Stimulated activated effector memory CD8-positive, alpha-beta T cell treated with anti-CD3 and anti-CD28 coated beads, Interleukin-12 subunit alpha, Interleukin-12 subunit beta, amount 100 ng/mL, for 72 hours (primary cell): ENCODE measurements around the gene PRELID1.
A peak's percentile ranks its signal among the peaks of the same experiment; 100 is the strongest.
"Not testable (repeated sequence)": the region's sequence is repeated elsewhere in the genome, so short reads cannot be mapped to it uniquely, and the experiment has no call there.

ENCODE experiments used
- ATAC-seq: fragments of 150-1000 bp; cut with Tn5 transposase; 2 replicates; pipeline ENCODE4 v1.10.0; 2021
- DNase-seq, 2 donors: peaks; one replicate each; pipeline ENCODE4 v3.0.0; 2021 to 2022; ENCODE audit warnings: low spot score in 2 of 2
- H3K27ac Mint-ChIP-seq: one replicate; pipeline ENCODE4 v1.8.0; 2022; ENCODE audit warnings: mild to moderate bottlenecking, mixed read lengths
- H3K36me3 Mint-ChIP-seq: one replicate; pipeline ENCODE4 v1.8.0; 2022; ENCODE audit warnings: mild to moderate bottlenecking, mixed read lengths
- H3K4me1 Mint-ChIP-seq: one replicate; pipeline ENCODE4 v1.8.0; 2022; ENCODE audit warnings: mixed read lengths
- H3K4me3 Mint-ChIP-seq: one replicate; pipeline ENCODE4 v1.8.0; 2022; ENCODE audit warnings: mild to moderate bottlenecking, mixed read lengths
- H3K9me3 Mint-ChIP-seq: one replicate; pipeline ENCODE4 v1.8.0; 2022; ENCODE audit warnings: mixed read lengths

Gene PRELID1, protein sequence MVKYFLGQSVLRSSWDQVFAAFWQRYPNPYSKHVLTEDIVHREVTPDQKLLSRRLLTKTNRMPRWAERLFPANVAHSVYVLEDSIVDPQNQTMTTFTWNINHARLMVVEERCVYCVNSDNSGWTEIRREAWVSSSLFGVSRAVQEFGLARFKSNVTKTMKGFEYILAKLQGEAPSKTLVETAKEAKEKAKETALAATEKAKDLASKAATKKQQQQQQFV

GRCh38 chr5:177303121-177303924, at the start of gene PRELID1, which contains the start of gene RAB24:
Gene PRELID1 (plus strand): TSS chr5:177303799. CDS start chr5:177303986, 187 bp downstream.
Gene RAB24 (minus strand): TSS chr5:177303719. CDS start chr5:177303288, 431 bp downstream.
- DNase-seq (peak; percentile 91 to 97), ATAC-seq (peak; percentile 87)
- no peaks in the 10 kb centered on the region for H3K9me3 Mint-ChIP-seq
- peaks cover 73% of the 10 kb centered on the region for H3K4me1 Mint-ChIP-seq
- H3K4me3 Mint-ChIP-seq = peak within 1 kb of the TSS; percentile 90
- peaks cover 80% of the 10 kb centered on the region for H3K36me3 Mint-ChIP-seq
- H3K27ac Mint-ChIP-seq = peak within 1 kb of the TSS; percentile 86

- Mint-ChIP-seq H3K9me3 (no peaks in the 10 kb centered on the region), H3K4me3 (no peak overlapping the region), H3K4me1 (no peaks in the 10 kb centered on the region), H3K27ac (peak overlapping the region; percentile 84), H3K36me3 (peaks cover 100% of the 10 kb centered on the region)
- DNase-seq = no peak
- ATAC-seq = no peak
Measured at GRCh38 chr5:177256296-177256695, 47.3 kb upstream of the PRELID1 start.

DNA sequence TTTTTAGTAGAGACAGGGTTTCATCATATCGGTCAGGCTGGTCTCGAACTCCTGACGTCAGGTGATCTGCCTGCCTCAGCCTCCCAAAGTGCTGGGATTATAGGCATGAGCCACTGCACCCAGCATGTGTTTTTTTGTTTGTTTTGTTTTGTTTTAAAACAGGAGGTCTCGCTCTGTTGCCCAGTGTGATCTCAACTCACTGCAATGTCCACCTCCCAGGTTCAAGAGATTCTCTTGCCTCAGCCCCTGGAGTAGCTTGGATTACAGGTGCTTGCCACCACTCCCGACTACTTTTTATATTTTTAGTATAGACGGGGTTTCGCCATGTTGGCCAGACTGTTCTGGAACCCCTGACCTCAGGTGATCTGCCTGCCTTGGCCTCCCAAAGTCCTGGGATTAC, 44.9 kb upstream of the PRELID1 start:
- H3K4me1 Mint-ChIP-seq, DNase-seq, H3K9me3 Mint-ChIP-seq, H3K4me3 Mint-ChIP-seq, ATAC-seq: not testable (repeated sequence)
- Mint-ChIP-seq H3K36me3 (peaks cover 100% of the 10 kb centered on the region), H3K27ac (peak overlapping the region; percentile 72)

DNA sequence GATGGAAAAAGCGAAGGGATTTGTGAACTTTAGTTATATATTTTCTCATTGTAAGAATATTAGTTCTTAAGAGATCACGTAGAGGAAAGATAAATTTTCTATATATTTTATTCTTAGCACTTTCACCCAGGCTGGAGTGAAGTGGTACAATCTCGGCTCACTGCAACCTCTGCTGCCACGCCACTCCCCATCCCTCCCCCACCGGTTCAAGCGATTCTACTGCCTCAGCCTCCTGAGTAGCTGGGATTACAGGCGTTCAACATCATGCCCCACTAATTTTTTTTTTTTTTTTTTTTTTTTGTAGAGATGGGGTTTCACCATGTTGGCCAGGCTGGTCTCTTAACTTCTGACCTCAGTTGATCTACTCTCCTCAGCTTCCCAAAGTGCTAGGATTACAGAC, 42.6 kb upstream of the PRELID1 start:
- H3K4me3 Mint-ChIP-seq = no peak overlapping the region
- peaks cover 100% of the 10 kb centered on the region for H3K36me3 Mint-ChIP-seq
- no peak for DNase-seq
- no peaks in the 10 kb centered on the region for H3K4me1 Mint-ChIP-seq
- ATAC-seq = no peak
- no peak overlapping the region for H3K27ac Mint-ChIP-seq
- no peaks in the 10 kb centered on the region for H3K9me3 Mint-ChIP-seq

DNA sequence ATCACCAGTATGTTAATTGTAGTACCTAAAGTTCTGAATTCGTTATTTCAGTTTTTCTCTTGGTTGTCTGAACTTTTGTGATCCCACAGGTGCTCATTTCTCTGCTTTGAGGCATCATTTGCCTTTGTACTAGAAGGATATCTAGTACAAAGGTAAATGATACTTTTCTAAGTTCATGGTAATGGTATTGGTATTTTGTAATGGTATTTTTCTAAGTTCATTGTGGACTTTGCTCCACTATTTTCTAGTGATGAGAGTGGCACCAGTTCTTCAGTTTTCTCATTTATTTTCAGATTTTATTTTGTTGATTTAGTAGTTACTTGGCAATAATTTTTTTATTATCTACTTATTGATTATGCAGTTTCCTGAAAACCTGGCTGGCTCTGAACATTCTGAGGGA, 42.1 kb upstream of the PRELID1 start:
- no peak overlapping the region for H3K4me3 Mint-ChIP-seq
- peak overlapping the region; percentile 49 for H3K27ac Mint-ChIP-seq
- H3K4me1 Mint-ChIP-seq = no peaks in the 10 kb centered on the region
- peaks cover 100% of the 10 kb centered on the region for H3K36me3 Mint-ChIP-seq
- no peaks in the 10 kb centered on the region for H3K9me3 Mint-ChIP-seq
- DNase-seq = no peak
- no peak for ATAC-seq

DNA sequence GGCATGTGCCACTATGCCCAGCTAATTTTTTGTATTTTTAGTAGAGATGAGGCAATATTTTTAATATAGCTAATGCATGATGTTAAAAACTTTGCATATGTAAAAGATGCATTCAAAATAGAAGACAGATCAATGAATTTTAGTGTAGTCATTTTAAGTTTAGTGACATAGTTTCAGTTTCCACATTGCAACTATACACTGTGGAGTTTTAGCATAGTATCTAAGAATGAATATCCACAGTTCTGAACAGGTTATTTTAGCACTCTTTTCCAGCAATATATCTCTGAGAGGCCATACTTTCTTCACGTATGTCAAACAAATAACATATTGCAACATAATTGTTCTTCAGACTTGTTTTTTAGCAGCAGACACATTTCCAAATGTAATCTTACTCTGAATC, 39.4 kb upstream of the PRELID1 start:
- Mint-ChIP-seq H3K27ac (no peak overlapping the region), H3K4me3 (no peak overlapping the region), H3K9me3 (no peaks in the 10 kb centered on the region), H3K4me1 (no peaks in the 10 kb centered on the region), H3K36me3 (peaks cover 100% of the 10 kb centered on the region)
- ATAC-seq (no peak), DNase-seq (no peak)

- Mint-ChIP-seq H3K9me3 (no peaks in the 10 kb centered on the region), H3K4me1 (no peaks in the 10 kb centered on the region), H3K4me3 (no peak overlapping the region), H3K36me3 (peaks cover 100% of the 10 kb centered on the region), H3K27ac (no peak overlapping the region)
- no peak for DNase-seq
- no peak for ATAC-seq
Measured at GRCh38 chr5:177265395-177265794, 38.2 kb upstream of the PRELID1 start.

- Mint-ChIP-seq H3K36me3 (peaks cover 95% of the 10 kb centered on the region), H3K4me3 (no peak overlapping the region), H3K4me1 (no peaks in the 10 kb centered on the region), H3K9me3 (no peaks in the 10 kb centered on the region), H3K27ac (peak overlapping the region; percentile 17)
- DNase-seq (no peak), ATAC-seq (no peak)
Measured at GRCh38 chr5:177269232-177269895, 34.2 kb upstream of the PRELID1 start.

GRCh38 chr5:177269976-177270375, 33.6 kb upstream of the PRELID1 start:
- Mint-ChIP-seq H3K4me3 (no peak overlapping the region), H3K27ac (peak overlapping the region; percentile 17), H3K4me1 (no peaks in the 10 kb centered on the region), H3K9me3 (no peaks in the 10 kb centered on the region), H3K36me3 (peaks cover 95% of the 10 kb centered on the region)
- DNase-seq (no peak), ATAC-seq (no peak)

DNA sequence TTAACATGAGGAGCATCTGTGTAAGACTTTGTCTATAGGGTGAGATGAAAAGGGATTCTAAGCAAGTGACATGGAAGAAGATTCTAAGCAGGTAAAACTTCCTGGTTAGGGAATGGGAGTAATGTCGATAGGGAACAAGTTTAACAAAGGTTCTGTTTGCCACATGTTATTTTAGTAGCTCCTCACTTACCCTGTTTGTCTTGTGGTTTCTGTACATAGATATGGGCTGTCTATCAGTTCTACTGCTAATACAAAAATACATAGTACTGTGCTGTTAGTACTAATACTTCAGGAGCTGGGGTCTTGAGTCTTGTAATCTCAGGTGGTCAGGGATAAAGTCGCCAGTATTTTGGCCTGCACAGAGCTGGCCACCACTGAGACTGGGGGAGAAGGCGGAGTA, 32.9 kb upstream of the PRELID1 start:
- Mint-ChIP-seq H3K4me1 (no peaks in the 10 kb centered on the region), H3K9me3 (no peaks in the 10 kb centered on the region), H3K36me3 (peaks cover 95% of the 10 kb centered on the region), H3K27ac (peak overlapping the region; percentile 17), H3K4me3 (no peak overlapping the region)
- DNase-seq (no peak), ATAC-seq (no peak)

GRCh38 chr5:177271113-177271512, 32.5 kb upstream of the PRELID1 start:
- H3K27ac Mint-ChIP-seq = no peak overlapping the region
- H3K36me3 Mint-ChIP-seq = peaks cover 95% of the 10 kb centered on the region
- no peak for ATAC-seq
- H3K9me3 Mint-ChIP-seq = no peaks in the 10 kb centered on the region
- no peak overlapping the region for H3K4me3 Mint-ChIP-seq
- DNase-seq = no peak
- no peaks in the 10 kb centered on the region for H3K4me1 Mint-ChIP-seq

- H3K36me3 Mint-ChIP-seq = peaks cover 97% of the 10 kb centered on the region
Measured at GRCh38 chr5:177275883-177276282, 27.7 kb upstream of the PRELID1 start.

GRCh38 chr5:177276886-177277285, 26.7 kb upstream of the PRELID1 start:
- Mint-ChIP-seq H3K9me3 (no peaks in the 10 kb centered on the region), H3K36me3 (peaks cover 100% of the 10 kb centered on the region), H3K4me3 (no peak overlapping the region), H3K27ac (peak overlapping the region; percentile 90), H3K4me1 (peaks cover 6% of the 10 kb centered on the region)
- DNase-seq = no peak
- ATAC-seq = peak; percentile 51

More at GRCh38 chr5:177275883-177276282, 27.7 kb upstream of the PRELID1 start:
- DNase-seq (no peak), ATAC-seq (no peak)
- peaks cover 6% of the 10 kb centered on the region for H3K4me1 Mint-ChIP-seq
- H3K27ac Mint-ChIP-seq = peak overlapping the region; percentile 37
- no peak overlapping the region for H3K4me3 Mint-ChIP-seq
- no peaks in the 10 kb centered on the region for H3K9me3 Mint-ChIP-seq

- Mint-ChIP-seq H3K36me3 (peaks cover 100% of the 10 kb centered on the region), H3K4me3 (no peak overlapping the region), H3K27ac (no peak overlapping the region), H3K4me1 (no peaks in the 10 kb centered on the region), H3K9me3 (no peaks in the 10 kb centered on the region)
- ATAC-seq (no peak), DNase-seq (no peak)
Measured at GRCh38 chr5:177288191-177288590, 15.4 kb upstream of the PRELID1 start.

DNA sequence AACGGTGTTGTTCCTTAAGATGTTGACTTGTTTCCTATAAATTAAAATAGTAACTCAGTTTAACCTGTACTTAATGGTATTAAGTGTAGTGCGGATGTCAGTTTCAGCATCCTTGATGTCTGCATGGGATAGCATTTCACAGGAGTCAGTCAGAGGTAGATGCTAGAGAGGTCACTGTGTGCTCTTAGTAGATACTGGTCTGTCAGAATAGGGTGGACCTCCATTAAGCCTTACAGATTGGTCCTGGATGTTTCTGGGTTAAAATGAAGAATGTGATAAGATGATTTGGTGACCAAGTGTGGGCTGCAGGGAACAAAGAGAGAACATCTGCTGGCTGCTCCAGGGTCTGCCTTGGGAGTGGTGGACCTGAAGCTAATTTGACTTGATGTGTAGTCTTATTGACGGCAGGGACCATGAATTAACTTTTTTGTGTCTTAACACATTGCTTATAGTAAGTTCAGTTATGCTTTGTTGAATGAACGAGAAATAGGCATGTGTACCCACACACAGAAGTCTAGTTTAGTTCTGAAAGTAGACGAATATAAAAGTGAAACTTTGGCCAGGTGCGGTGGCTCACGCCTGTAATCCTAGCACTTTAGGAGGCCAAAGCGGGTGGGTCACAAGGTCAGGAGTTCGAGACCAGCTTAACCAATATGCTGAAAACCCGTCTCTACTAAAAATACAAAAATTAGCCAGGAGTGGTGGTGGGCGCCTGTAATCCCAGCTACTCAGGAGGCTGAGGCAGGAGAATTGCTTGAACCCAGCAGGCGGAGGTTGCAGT, 12.6 kb upstream of the PRELID1 start:
- Mint-ChIP-seq H3K27ac (no peak overlapping the region), H3K4me3 (no peak overlapping the region), H3K9me3 (no peaks in the 10 kb centered on the region), H3K4me1 (peaks cover 11% of the 10 kb centered on the region), H3K36me3 (peaks cover 100% of the 10 kb centered on the region)
- ATAC-seq = no peak
- DNase-seq = no peak
